ENCODE data around the gene SRRM2. TPM values are rescaled to one million over a fixed set of nuclear protein-coding genes. Genes with fewer than 3 reads are reported as not detected.

The SRRM2 gene
- polyA plus RNA-seq, 1 experiment = 105 TPM

- no peaks in the 10 kb centered on the region for H3K36me3 ChIP-seq (ENCODE audit: control insufficient read depth, insufficient read depth, low read length)
- no peak overlapping the region for H3K4me3 ChIP-seq (ENCODE audit: low read depth, low read length)
- DNase-seq (ENCODE audit: low read depth) = no peak
- peaks cover 22% of the 10 kb centered on the region for H3K27me3 ChIP-seq (ENCODE audit: control insufficient read depth, insufficient read depth, low read length)
- TF ChIP-seq CTCF (IDR thresholded peaks at IDR 0.05; ENCODE audit: insufficient read depth, low read depth, low read length) = no peak
- ChIA-PET CTCF (no interaction called here), POLR2A (no interaction called here)
Measured at GRCh38 chr16:2810651-2811050, 58.2 kb downstream of the SRRM2 start.

- POLR2A ChIA-PET = no interaction called here
- TF ChIP-seq CTCF (IDR thresholded peaks at IDR 0.05; ENCODE audit: insufficient read depth, low read depth, low read length) = no peak
- H3K4me3 ChIP-seq (ENCODE audit: low read depth, low read length) = no peak overlapping the region
- DNase-seq (ENCODE audit: low read depth) = no peak
- CTCF ChIA-PET = interaction anchor here (0.8 kb wide), 1 partner anchor 27 kb away, joined by 3 read pairs; no protein-coding TSS in a partner anchor
- H3K27me3 ChIP-seq (ENCODE audit: control insufficient read depth, insufficient read depth, low read length) = peaks cover 22% of the 10 kb centered on the region
- H3K36me3 ChIP-seq (ENCODE audit: control insufficient read depth, insufficient read depth, low read length) = no peaks in the 10 kb centered on the region
Measured at GRCh38 chr16:2811703-2812471, 59.4 kb downstream of the SRRM2 start.

DNA sequence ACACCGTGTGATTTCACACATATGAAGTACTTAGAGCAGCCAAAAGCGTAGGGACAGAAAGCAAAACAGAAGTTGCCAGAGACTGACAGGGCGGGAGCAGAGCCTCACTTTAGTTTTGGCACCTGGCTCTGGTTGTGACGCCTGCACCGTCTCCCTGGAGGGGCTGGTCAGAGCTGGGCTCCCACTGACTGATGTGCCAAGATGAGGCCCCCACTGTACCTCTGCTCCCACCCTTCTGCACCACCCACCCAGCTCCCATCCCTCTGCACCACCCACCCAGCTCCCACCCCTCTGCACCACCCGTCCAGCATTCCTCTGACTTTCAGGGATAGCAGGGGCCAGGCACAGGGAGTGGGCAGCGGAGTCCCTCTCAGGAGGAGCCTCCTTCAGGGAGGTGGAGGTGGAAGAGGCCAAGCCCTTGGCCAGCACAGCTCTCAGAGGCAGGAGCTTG lies 61.4 kb downstream of the SRRM2 start:
- no peak for TF ChIP-seq CTCF (IDR thresholded peaks at IDR 0.05; ENCODE audit: insufficient read depth, low read depth, low read length)
- Histone ChIP-seq H3K4me3 (ENCODE audit: low read depth, low read length) (no peak overlapping the region), H3K27me3 (ENCODE audit: control insufficient read depth, insufficient read depth, low read length) (peaks cover 20% of the 10 kb centered on the region), H3K36me3 (ENCODE audit: control insufficient read depth, insufficient read depth, low read length) (no peaks in the 10 kb centered on the region)
- POLR2A ChIA-PET = no interaction called here
- no peak for DNase-seq (ENCODE audit: low read depth)
- CTCF ChIA-PET = interaction anchor here (1.0 to 1.3 kb wide), 2 partner anchors 10 to 30 kb away, joined by 3 read pairs; no protein-coding TSS in a partner anchor

- H3K4me3 ChIP-seq (ENCODE audit: low read depth, low read length) = no peak overlapping the region
- H3K27me3 ChIP-seq (ENCODE audit: control insufficient read depth, insufficient read depth, low read length) = peaks cover 20% of the 10 kb centered on the region
Measured at GRCh38 chr16:2814551-2815298, 62.3 kb downstream of the SRRM2 start.

More at GRCh38 chr16:2814551-2815298, 62.3 kb downstream of the SRRM2 start:
- CTCF ChIA-PET = interaction anchor here (1.3 to 1.5 kb wide), 2 partner anchors 9 to 10 kb away, joined by 3 read pairs; no protein-coding TSS in a partner anchor
- no peaks in the 10 kb centered on the region for H3K36me3 ChIP-seq (ENCODE audit: control insufficient read depth, insufficient read depth, low read length)
- no peak for DNase-seq (ENCODE audit: low read depth)
- no peak for TF ChIP-seq CTCF (IDR thresholded peaks at IDR 0.05; ENCODE audit: insufficient read depth, low read depth, low read length)
- POLR2A ChIA-PET = no interaction called here
